GM12878 (cell line): Measurements from ENCODE around the gene FXYD7. TPM values are rescaled to one million over a fixed set of nuclear protein-coding genes. Genes with fewer than 3 reads are reported as not detected.

Experiments used
- ATAC-seq: fragments of 200-7000 bp; cut with Tn5 transposase; 3 replicates; pipeline ENCODE4 v1.9.1; 2020; ENCODE audit warnings: mild to moderate bottlenecking, moderate library complexity
- BruUV-seq: library from RNA; stranded (reverse); fragments of 400-500 nt; replicated peaks from 2 replicates; lab custom pipeline; 2021; lab: Mats Ljungman, UMichigan
- CTCF ChIA-PET: fragments of 300-600 bp; sonication (Branson Sonifier 250); formaldehyde crosslinking; extraction: SDS; loops from one replicate; lab custom pipeline; 2021; ENCODE audit warnings: inconsistent platforms; lab: Yijun Ruan, JAX
- POLR2A ChIA-PET: fragments of 350-600 bp; formaldehyde crosslinking; extraction: SDS; loops from one replicate; lab custom pipeline; 2021; ENCODE audit warnings: inconsistent platforms; lab: Charles Lee
- RAD21 ChIA-PET: fragments of 300-600 bp; sonication (Branson Sonifier 250); formaldehyde crosslinking; loops from one replicate; lab custom pipeline; 2023; ENCODE audit warnings: antibody characterized with exemption; ENCODE audit not compliant: unreplicated experiment; lab: Charles Lee
- SMC1A ChIA-PET: fragments of 300-600 bp; sonication (Branson Sonifier 250); formaldehyde crosslinking; loops from one replicate; lab custom pipeline; 2023; ENCODE audit not compliant: unreplicated experiment, uncharacterized antibody; lab: Charles Lee
- DNase-seq: peaks from one replicate; pipeline ENCODE4 v3.0.0-alpha.2; 2011; ENCODE audit warnings: low read depth, low spot score
- FAIRE-seq: peaks from 3 replicates; lab custom pipeline; 2011; peaks lifted over from hg19 to GRCh38; lab: Jason Lieb, UNC
- H2AFZ ChIP-seq: 2 replicates; pipeline ENCODE4 v1.6.0; 2011; ENCODE audit warnings: low read depth, low read length, control low read depth; ENCODE audit not compliant: control insufficient read depth
- H3K27ac ChIP-seq: 2 replicates; pipeline ENCODE4 v1.5.1; 2011; ENCODE audit warnings: control low read depth; ENCODE audit not compliant: control insufficient read depth, insufficient read depth
- H3K27me3 ChIP-seq, 2 experiments: replicated peaks in 1 of 2; 2 replicates each; pipeline versions ENCODE4 v1.6.0 to v1.6.1; 2011; ENCODE audit warnings: low read length in 1 of 2; ENCODE audit not compliant: control insufficient read depth in 2 of 2, insufficient read depth in 2 of 2
- H3K36me3 ChIP-seq, 2 experiments: 2 replicates each; pipeline ENCODE4 v1.5.1; 2011; ENCODE audit warnings: low read length in 1 of 2; ENCODE audit not compliant: control insufficient read depth in 2 of 2, insufficient read depth in 2 of 2
- H3K4me1 ChIP-seq: 2 replicates; pipeline ENCODE4 v1.6.1; 2011; ENCODE audit warnings: mild to moderate bottlenecking, low read length, moderate library complexity, mixed read lengths; ENCODE audit not compliant: control insufficient read depth, insufficient read depth
- H3K4me2 ChIP-seq: 2 replicates; pipeline ENCODE4 v1.6.0; 2011; ENCODE audit warnings: control low read depth; ENCODE audit not compliant: control insufficient read depth, insufficient read depth
- H3K4me3 ChIP-seq: fragments of 200-600 bp; sonication (generic); 2 replicates; pipeline ENCODE4 v1.5.1; 2016
- H3K79me2 ChIP-seq: 2 replicates; pipeline ENCODE4 v1.6.0; 2011; ENCODE audit warnings: low read length; ENCODE audit not compliant: control insufficient read depth, insufficient read depth
- H3K9ac ChIP-seq: 2 replicates; pipeline ENCODE4 v1.8.0; 2011; ENCODE audit warnings: low read length, control low read depth, mixed read lengths; ENCODE audit not compliant: control insufficient read depth, insufficient read depth
- H3K9me3 ChIP-seq: replicated peaks from 3 replicates; pipeline ENCODE4 v1.5.1; 2011; ENCODE audit warnings: mild to moderate bottlenecking, low read length; ENCODE audit not compliant: control insufficient read depth, insufficient read depth
- H4K20me1 ChIP-seq: 2 replicates; pipeline ENCODE4 v1.6.0; 2011; ENCODE audit not compliant: control insufficient read depth, insufficient read depth
- BACH1 ChIP-seq: fragments of 450-650 bp; IDR thresholded peaks from 2 replicates; pipeline ENCODE4 v1.6.1; 2017; ENCODE audit warnings: mild to moderate bottlenecking, borderline replicate concordance
- E4F1 ChIP-seq: fragments of 450-650 bp; IDR thresholded peaks from 2 replicates; pipeline ENCODE4 v1.6.1; 2018; ENCODE audit warnings: borderline replicate concordance, mild to moderate bottlenecking; ENCODE audit not compliant: partially characterized antibody
- EED ChIP-seq: sonication (generic); IDR thresholded peaks from 2 replicates; pipeline ENCODE4 v1.6.1; 2016; ENCODE audit warnings: antibody characterized with exemption, low read depth
- GABPA ChIP-seq: IDR thresholded peaks from 2 replicates; pipeline ENCODE4 v1.6.1; 2014; ENCODE audit warnings: antibody characterized with exemption, low read depth, mild to moderate bottlenecking, inconsistent platforms
- IKZF1 ChIP-seq: fragments of 450-650 bp; conservative IDR thresholded peaks from 2 replicates; pipeline ENCODE4 v1.6.1; 2017; ENCODE audit warnings: antibody characterized with exemption, mild to moderate bottlenecking
- MTA3 ChIP-seq: IDR thresholded peaks from 2 replicates; pipeline ENCODE4 v1.6.1; 2012; ENCODE audit warnings: low read length, inconsistent platforms, borderline replicate concordance
- PBX3 ChIP-seq: IDR thresholded peaks from 2 replicates; pipeline ENCODE4 v1.6.1; 2011; ENCODE audit warnings: mild to moderate bottlenecking, low read depth, low read length, moderate library complexity; ENCODE audit not compliant: insufficient replicate concordance
- POLR2AphosphoS5 ChIP-seq: IDR thresholded peaks from 2 replicates; pipeline ENCODE4 v1.6.1; 2011; ENCODE audit warnings: mild to moderate bottlenecking, low read length, inconsistent platforms
- SUPT20H ChIP-seq: IDR thresholded peaks from 2 replicates; pipeline ENCODE4 v1.6.1; 2011; ENCODE audit warnings: low read depth, mild to moderate bottlenecking, low read length, moderate library complexity, borderline replicate concordance; ENCODE audit not compliant: control insufficient read depth
- TCF3 ChIP-seq: IDR thresholded peaks from 2 replicates; pipeline ENCODE4 v1.6.1; 2012; ENCODE audit warnings: low read depth, mild to moderate bottlenecking, low read length, borderline replicate concordance; ENCODE audit not compliant: insufficient read depth
- ZNF207 ChIP-seq: fragments of 450-650 bp; IDR thresholded peaks from 2 replicates; pipeline ENCODE4 v1.6.1; 2014; ENCODE audit warnings: antibody characterized with exemption, mild to moderate bottlenecking, borderline replicate concordance
- ZNF687 ChIP-seq: fragments of 450-650 bp; IDR thresholded peaks from 2 replicates; pipeline ENCODE4 v1.6.1; 2017; ENCODE audit warnings: mild to moderate bottlenecking, moderate library complexity
- WGBS: methylation state at CpG from one replicate; pipeline ENCODE4 v1.1.6; 2016; ENCODE audit warnings: low lambda C conversion rate; ENCODE audit not compliant: insufficient replicate concordance, insufficient coverage; ENCODE audit errors: missing lambda C conversion rate; 5-methylcytosine and 5-hydroxymethylcytosine counted together
- in situ Hi-C: fragments of 300-500 bp; cut with MboI; formaldehyde crosslinking; loops from 9 replicates; pipeline ENCODE4 v1.14.3; 2018; ENCODE audit warnings: mixed read lengths
- intact Hi-C: fragments of 100-400 bp; cut with micrococcal nuclease; formaldehyde crosslinking; loops from one replicate; pipeline ENCODE4 v1.14.2; 2022; ENCODE audit not compliant: unreplicated experiment
- polyA plus RNA-seq, 11 experiments: library from polyadenylated mRNA; depleted of rRNA in 4 of 11; unstranded in 6 of 11; stranded (reverse) in 5 of 11; fragments of >200 nt; fragmentation: Nextera tagmentation in 4 of 11; fragmentation: Illumina TruSeq in 1 of 11; extraction: Ambion mirVana in 4 of 11; extraction: Trizol in 1 of 11; gene quantifications; 1 replicate in 1 of 11; 2 replicates in 10 of 11; pipeline versions ENCODE4 v1.2.1 to v1.2.3, GENCODE V29; 2011 to 2016; ENCODE audit warnings: inconsistent platforms in 2 of 11, missing spikeins in 2 of 11, low read depth in 1 of 11
- total RNA-seq, 4 experiments: library from RNA; depleted of rRNA in 3 of 4; stranded (reverse); fragments of >200 nt in 3 of 4; fragmentation: Illumina TruSeq in 1 of 4; extraction: Trizol in 1 of 4; gene quantifications; 2 replicates each; pipeline versions ENCODE4 v1.2.1 to v1.2.3, GENCODE V29; 2013 to 2021
- TF ChIP-seq, protein P1 (sequence below): fragments of 450-650 bp; IDR thresholded peaks from 2 replicates; pipeline ENCODE4 v1.6.1; 2016; ENCODE audit warnings: mild to moderate bottlenecking

Gene FXYD7
- total and polyA plus RNA-seq, 10 of the 15 experiments (the other 5 are each of a cell fraction or from before 2014, with no cell fraction given), result 0.07 to 0.28 (median 0.12) TPM; not detected in 7

GRCh38 chr19:35119578-35120155 is 23.4 kb upstream of the FXYD7 start (continued):
- no peak for TF ChIP-seq PBX3
- no peak for TF ChIP-seq MTA3
- TF ChIP-seq GABPA, result no peak
- no peak for TF ChIP-seq POLR2AphosphoS5
- TF ChIP-seq, all 136 proteins: peak for 0

- Histone ChIP-seq H3K4me3 (no peak overlapping the region), H2AFZ (no peak overlapping the region), H3K27me3 (no peaks in the 10 kb centered on the region), H3K9me3 (no peaks in the 10 kb centered on the region), H3K9ac (no peak overlapping the region), H3K79me2 (no peaks in the 10 kb centered on the region), H4K20me1 (no peaks in the 10 kb centered on the region), H3K4me2 (no peak overlapping the region), H3K27ac (no peak overlapping the region), H3K36me3 (no peaks in the 10 kb centered on the region), H3K4me1 (peaks cover 18% of the 10 kb centered on the region)
- intact Hi-C loops (no loop called here), in situ Hi-C loops (no loop called here)
- BruUV-seq, result no TSS peak
- ATAC-seq, result no peak
- CTCF ChIA-PET, result interaction anchor here (0.6 to 6.4 kb wide), 3 partner anchors 15 to 56 kb away, joined by 3 to 75 read pairs (median 34); partner anchors contain the start of genes FXYD7 and LGI4
- DNase-seq, result no peak
- POLR2A ChIA-PET, result no interaction called here
- 15% methylated on average over 7 of the region's 7 CpGs for WGBS
- RAD21 ChIA-PET, result no interaction called here
- no peak for FAIRE-seq
- SMC1A ChIA-PET, result no interaction called here
- TF ChIP-seq IKZF1, result peak; percentile 57
- no peak for TF ChIP-seq TCF3
- TF ChIP-seq, protein P1, sequence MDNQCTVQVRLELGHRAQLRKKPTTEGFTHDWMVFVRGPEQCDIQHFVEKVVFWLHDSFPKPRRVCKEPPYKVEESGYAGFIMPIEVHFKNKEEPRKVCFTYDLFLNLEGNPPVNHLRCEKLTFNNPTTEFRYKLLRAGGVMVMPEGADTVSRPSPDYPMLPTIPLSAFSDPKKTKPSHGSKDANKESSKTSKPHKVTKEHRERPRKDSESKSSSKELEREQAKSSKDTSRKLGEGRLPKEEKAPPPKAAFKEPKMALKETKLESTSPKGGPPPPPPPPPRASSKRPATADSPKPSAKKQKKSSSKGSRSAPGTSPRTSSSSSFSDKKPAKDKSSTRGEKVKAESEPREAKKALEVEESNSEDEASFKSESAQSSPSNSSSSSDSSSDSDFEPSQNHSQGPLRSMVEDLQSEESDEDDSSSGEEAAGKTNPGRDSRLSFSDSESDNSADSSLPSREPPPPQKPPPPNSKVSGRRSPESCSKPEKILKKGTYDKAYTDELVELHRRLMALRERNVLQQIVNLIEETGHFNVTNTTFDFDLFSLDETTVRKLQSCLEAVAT, result no peak
- no peak for TF ChIP-seq BACH1
- no peak for TF ChIP-seq SUPT20H
- TF ChIP-seq ZNF687, result 0 out of 2 replicates have a peak, but pooled peaks have one; percentile 9
- TF ChIP-seq ZNF207, result no peak
- no peak for TF ChIP-seq E4F1
- 0 out of 2 replicates have a peak, but pooled peaks have one; percentile 30 for TF ChIP-seq EED
Observed at GRCh38 chr19:35120492-35120891, 22.6 kb upstream of the FXYD7 start.
